ENCODE results near the gene HDAC4. TPM values are rescaled to one million over a fixed set of nuclear protein-coding genes. Genes with fewer than 3 reads are reported as not detected.

HDAC4 gene
- total RNA-seq, 6 donors from 2014 or later = 16.1 to 108 (median 45.0) TPM

- Histone ChIP-seq H3K9me3 (no peaks in the 10 kb centered on the region), H3K36me3 (no peaks in the 10 kb centered on the region), H3K27me3 (no peaks in the 10 kb centered on the region), H3K4me3 (no peak overlapping the region), H3K4me1 (no peaks in the 10 kb centered on the region), H3K27ac (no peak overlapping the region)
- DNase-seq (no peak), ATAC-seq (ENCODE audit: low FRiP score in 2 of 2) (no peak)
- WGBS, 2 donors = 88 to 92% methylated on average over 12 of the region's 12 CpGs
- TF ChIP-seq, protein P1, sequence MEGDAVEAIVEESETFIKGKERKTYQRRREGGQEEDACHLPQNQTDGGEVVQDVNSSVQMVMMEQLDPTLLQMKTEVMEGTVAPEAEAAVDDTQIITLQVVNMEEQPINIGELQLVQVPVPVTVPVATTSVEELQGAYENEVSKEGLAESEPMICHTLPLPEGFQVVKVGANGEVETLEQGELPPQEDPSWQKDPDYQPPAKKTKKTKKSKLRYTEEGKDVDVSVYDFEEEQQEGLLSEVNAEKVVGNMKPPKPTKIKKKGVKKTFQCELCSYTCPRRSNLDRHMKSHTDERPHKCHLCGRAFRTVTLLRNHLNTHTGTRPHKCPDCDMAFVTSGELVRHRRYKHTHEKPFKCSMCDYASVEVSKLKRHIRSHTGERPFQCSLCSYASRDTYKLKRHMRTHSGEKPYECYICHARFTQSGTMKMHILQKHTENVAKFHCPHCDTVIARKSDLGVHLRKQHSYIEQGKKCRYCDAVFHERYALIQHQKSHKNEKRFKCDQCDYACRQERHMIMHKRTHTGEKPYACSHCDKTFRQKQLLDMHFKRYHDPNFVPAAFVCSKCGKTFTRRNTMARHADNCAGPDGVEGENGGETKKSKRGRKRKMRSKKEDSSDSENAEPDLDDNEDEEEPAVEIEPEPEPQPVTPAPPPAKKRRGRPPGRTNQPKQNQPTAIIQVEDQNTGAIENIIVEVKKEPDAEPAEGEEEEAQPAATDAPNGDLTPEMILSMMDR (IDR thresholded peaks at IDR 0.05) = no peak
These were observed 400.2 kb downstream of the HDAC4 start for GRCh38 chr2:239000500-239001073.

GRCh38 chr2:239000089-239000488, 400.7 kb downstream of the HDAC4 start:
- Histone ChIP-seq H3K4me3 (no peak overlapping the region), H3K36me3 (no peaks in the 10 kb centered on the region), H3K9me3 (peaks cover 0 to 2% (median 0%) of the 10 kb centered on the region in 4 donors), H3K27me3 (no peaks in the 10 kb centered on the region), H3K4me1 (no peaks in the 10 kb centered on the region), H3K27ac (no peak overlapping the region)
- no peak for DNase-seq
- no peak for ATAC-seq (ENCODE audit: low FRiP score in 2 of 2)
- 91 to 93% methylated on average over 6 of the region's 6 CpGs for WGBS, 2 donors
- TF ChIP-seq, protein P1 (IDR thresholded peaks at IDR 0.05) = no peak
- no peak for TF ChIP-seq POLR2AphosphoS5 (IDR thresholded peaks at IDR 0.05)
- no peak for TF ChIP-seq POLR2A (IDR thresholded peaks at IDR 0.05)
- TF ChIP-seq EP300 (IDR thresholded peaks at IDR 0.05) = no peak

DNA sequence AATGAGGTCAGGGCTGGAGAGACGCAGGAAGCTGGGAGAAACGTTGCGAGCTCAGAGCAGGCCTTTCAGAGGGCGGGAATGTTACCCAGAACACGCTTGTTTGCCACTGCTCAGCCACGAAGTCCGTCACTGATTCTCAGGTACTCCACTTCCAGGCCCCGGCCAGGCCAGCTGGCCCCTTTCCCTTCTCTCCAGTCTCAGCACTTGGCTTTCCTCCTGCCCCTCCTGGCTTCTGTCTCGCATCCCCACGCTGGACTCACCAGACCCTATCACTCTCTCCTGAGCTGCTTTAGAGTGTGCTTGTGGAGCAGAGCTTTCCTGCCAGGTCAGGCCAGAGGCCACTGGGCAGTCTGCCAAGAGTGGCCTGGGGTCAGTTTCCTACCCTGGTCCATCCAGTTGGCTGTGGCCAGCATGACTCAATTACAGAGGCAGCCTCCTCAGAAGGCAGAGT, 401.5 kb downstream of the HDAC4 start:
- no peaks in the 10 kb centered on the region for H3K4me1 ChIP-seq
- no peak overlapping the region for H3K4me3 ChIP-seq
- peaks cover 0 to 6% (median 0%) of the 10 kb centered on the region in 4 donors for H3K9me3 ChIP-seq
- TF ChIP-seq POLR2A (IDR thresholded peaks at IDR 0.05) = no peak
- no peak for TF ChIP-seq EP300 (IDR thresholded peaks at IDR 0.05)
- TF ChIP-seq, protein P1 (IDR thresholded peaks at IDR 0.05) = no peak
- TF ChIP-seq POLR2AphosphoS5 (IDR thresholded peaks at IDR 0.05) = no peak
- 64 to 76% methylated on average over 10 of the region's 10 CpGs for WGBS, 2 donors
- DNase-seq = no peak
- ATAC-seq (ENCODE audit: low FRiP score in 2 of 2) = no peak
- H3K27ac ChIP-seq = no peak overlapping the region
- H3K36me3 ChIP-seq = no peaks in the 10 kb centered on the region
- H3K27me3 ChIP-seq = no peaks in the 10 kb centered on the region

DNA sequence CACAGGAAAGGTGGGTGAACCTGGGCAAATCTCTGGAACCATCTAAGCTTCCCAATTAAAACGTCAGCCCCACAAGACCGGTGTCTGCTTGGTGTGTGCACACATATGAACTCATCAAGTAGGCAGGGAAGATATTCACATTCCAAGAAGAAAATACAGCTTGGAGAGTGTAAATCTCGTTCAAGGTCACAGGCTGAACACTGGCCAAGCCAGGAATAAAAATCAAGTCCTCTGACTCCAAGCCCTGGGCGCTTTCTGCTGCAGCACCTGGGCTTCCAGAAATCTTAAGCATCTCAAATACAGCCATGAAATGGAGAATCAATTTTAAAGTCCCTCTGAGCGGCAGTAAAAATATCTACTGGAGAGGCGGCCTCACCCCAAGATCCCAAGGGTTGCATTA, 402.0 kb downstream of the HDAC4 start:
- H3K27ac ChIP-seq = no peak overlapping the region
- 74 to 89% methylated on average over 6 of the region's 6 CpGs for WGBS, 2 donors

More for the DNA sequence above, 402.0 kb downstream of the HDAC4 start:
- DNase-seq (no peak), ATAC-seq (ENCODE audit: low FRiP score in 2 of 2) (no peak)
- no peak overlapping the region for H3K4me3 ChIP-seq
- no peaks in the 10 kb centered on the region for H3K4me1 ChIP-seq
- no peaks in the 10 kb centered on the region for H3K36me3 ChIP-seq
- H3K27me3 ChIP-seq = no peaks in the 10 kb centered on the region
- H3K9me3 ChIP-seq = peaks cover 0 to 6% (median 0%) of the 10 kb centered on the region in 4 donors
- no peak for TF ChIP-seq POLR2A (IDR thresholded peaks at IDR 0.05)

Small RNA genes within 50 kb of the gene (small RNA-seq; reads per million reads assigned to genes)
- 0.52 to 2.6 (median 1.3) reads per million in 4 donors for gene MIR2467
- 0 reads per million in 4 donors for gene MIR4269
- gene MIR4440 = 0 reads per million in 4 donors
- 0 reads per million in 4 donors for gene MIR4441
